GM12874 (cell line): ENCODE data around the gene RAB3C.

Experiments
- TF ChIP-seq, protein P1 (sequence below): IDR thresholded peaks from 2 replicates; pipeline ENCODE4 v1.5.1; 2011; ENCODE audit warnings: low read depth, mild to moderate bottlenecking, control low read depth, low read length, moderate library complexity; ENCODE audit not compliant: insufficient read depth

Gene RAB3C

DNA sequence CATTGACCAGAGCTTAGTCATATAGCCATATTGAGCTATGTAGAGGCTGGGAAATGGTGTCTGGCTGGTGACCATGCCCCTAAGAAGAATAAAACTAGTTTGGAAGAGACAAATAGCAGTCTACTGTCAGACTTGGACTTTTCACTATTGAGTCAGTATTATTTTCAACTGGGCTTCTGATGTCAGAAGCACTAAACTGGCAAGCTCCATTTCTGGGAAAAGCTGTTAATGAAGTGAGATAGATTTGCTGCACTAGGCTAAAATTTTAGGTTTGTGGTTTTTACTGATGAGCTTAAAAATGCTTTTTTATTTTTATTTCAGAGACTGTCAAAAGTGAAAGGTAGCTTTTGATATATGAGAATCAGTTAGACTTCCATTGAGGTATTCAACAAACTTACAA, 220.2 kb downstream of the RAB3C start:
- TF ChIP-seq, protein P1, sequence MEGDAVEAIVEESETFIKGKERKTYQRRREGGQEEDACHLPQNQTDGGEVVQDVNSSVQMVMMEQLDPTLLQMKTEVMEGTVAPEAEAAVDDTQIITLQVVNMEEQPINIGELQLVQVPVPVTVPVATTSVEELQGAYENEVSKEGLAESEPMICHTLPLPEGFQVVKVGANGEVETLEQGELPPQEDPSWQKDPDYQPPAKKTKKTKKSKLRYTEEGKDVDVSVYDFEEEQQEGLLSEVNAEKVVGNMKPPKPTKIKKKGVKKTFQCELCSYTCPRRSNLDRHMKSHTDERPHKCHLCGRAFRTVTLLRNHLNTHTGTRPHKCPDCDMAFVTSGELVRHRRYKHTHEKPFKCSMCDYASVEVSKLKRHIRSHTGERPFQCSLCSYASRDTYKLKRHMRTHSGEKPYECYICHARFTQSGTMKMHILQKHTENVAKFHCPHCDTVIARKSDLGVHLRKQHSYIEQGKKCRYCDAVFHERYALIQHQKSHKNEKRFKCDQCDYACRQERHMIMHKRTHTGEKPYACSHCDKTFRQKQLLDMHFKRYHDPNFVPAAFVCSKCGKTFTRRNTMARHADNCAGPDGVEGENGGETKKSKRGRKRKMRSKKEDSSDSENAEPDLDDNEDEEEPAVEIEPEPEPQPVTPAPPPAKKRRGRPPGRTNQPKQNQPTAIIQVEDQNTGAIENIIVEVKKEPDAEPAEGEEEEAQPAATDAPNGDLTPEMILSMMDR = no peak

DNA sequence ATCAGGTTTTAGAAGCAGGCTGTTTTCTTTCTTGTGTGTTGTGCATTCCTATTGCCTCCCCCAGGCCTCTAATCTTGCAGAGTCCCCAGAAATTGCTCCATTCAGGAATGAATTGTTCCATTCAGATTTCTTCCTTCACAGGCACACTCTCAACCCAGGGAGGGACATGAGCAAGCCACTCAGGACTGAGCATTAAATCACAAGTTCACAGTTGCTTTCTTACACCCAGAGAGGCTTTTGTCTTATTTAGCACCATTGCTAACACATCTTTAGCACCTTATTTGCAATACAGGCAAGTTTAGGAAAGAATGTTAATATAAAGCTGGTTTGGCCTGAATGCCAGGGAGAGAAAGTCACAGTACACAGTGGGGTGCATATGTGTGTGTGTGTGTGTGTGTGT, 221.4 kb downstream of the RAB3C start:
- TF ChIP-seq, protein P1 = no peak

DNA sequence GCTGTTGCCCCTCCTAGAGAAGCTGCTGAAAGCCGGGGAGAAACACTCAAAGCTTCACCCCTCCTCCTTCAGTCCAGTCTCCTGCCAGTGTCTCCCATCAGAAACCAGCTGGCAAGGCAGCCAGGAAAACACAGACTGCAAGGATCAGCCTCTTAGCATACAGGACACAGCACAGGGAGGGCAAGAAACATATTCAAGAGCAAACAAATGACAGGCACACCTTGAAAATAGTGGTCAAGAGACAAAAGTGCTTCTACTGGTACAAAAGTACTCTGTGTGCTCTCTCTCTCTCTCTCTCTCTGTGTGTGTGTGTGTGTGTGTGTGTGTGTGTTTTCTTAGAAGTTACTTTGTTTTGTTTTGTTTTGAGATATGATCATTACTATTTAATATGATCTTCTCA, 227.2 kb downstream of the RAB3C start:
- TF ChIP-seq, protein P1 = no peak

DNA sequence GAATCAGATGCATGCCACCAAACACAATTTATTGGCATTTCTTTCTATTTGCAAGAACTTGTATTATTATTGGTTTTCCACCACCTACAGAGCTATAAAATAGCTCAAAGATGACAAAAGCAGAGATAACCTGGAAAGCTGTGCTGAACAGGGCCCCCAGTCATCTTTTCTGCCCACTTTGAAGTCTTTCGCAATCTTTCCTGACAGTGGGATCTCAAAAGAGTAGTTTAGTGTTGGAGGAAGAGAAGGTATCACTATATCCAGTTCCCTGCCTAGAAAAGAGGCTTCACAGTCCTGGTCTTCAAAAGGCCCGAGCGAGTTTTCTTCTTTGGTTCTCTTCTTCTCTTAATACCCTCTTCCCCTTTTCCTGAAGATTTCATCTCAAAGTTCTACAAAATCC, 231.0 kb downstream of the RAB3C start:
- TF ChIP-seq, protein P1 = no peak

DNA sequence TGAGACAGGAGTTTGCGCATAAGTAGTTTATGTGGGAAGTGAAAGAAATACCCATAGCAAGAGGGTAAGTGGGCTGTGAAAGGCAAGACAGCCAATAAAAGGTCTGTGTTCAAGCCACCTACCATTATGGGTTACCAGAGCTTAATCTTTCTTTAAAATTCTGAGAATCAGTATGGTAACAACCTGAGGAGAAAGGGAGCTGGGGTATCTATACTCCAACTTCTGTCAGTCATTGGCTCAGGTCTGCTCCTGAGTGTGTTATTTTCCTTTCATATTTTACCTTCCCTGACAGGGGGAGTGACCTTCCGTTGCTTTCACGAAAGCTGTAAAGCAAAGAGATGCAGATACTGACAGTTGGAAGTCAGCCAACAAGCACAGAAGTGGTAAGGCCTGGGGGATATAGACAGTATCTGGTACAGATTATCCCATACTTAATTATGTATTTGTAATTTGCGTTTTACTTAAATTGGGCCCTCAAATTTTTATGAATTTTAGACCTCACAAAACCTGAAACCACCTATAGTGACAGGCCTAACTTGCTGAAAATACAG, 233.4 kb downstream of the RAB3C start:
- TF ChIP-seq, protein P1 = no peak

DNA sequence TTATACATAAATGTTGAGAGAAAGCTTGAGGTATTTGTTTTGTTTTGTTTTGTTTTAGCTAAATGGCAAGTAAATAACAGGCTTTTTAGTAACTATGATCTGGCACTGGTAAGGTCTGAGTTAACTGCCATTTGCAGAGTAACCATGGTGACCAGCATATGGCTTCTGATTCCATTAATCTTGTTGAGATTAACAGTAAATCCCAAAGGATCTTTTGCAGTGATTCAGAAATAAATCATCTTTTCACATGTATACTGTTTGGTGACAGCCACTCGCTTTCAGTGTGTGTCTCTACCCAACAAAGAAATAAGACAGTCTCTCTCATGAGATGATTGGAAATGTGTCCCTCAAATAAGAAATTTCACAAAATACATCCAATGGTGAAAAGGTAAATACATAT, 235.6 kb downstream of the RAB3C start:
- TF ChIP-seq, protein P1 = no peak

DNA sequence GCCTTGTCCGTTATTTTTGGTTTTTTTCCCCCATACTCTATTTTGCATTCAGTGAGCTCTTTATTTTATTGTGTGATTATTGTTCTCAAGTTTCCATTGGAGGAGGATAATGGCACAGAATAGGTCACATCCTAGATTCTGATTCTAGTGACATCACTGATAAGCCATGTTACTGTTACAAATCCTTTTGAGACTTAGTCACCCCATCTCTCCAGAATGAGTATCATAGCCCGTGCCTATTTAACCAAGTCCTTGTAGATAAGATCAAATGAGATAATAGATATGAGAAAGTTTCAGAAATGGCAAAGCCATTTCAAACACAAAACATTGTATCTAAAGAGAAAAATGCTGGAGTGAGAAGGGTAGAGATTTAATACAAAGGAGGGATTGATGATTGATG, 242.6 kb downstream of the RAB3C start:
- TF ChIP-seq, protein P1 = no peak
